HepG2 (cell line): ENCODE measurements around the gene CMTM8. TPM values are rescaled to one million over a fixed set of nuclear protein-coding genes. Genes with fewer than 3 reads are reported as not detected.

Experiments used
- CBX5 ChIP-seq: sonication (generic); formaldehyde crosslinking; IDR thresholded peaks from 2 replicates; pipeline ENCODE4 v1.4.0; 2020; ENCODE audit warnings: missing genetic modification reagents, borderline replicate concordance
- HDAC2 ChIP-seq: sonication (generic); formaldehyde crosslinking; IDR thresholded peaks from 2 replicates; pipeline ENCODE4 v1.4.0; 2020; ENCODE audit warnings: missing genetic modification reagents
- MXI1 ChIP-seq: IDR thresholded peaks from 3 replicates; pipeline ENCODE4 v1.6.1; 2012; ENCODE audit warnings: low read depth, low read length, inconsistent platforms, borderline replicate concordance
- POGZ ChIP-seq: sonication (generic); formaldehyde crosslinking; IDR thresholded peaks from 2 replicates; pipeline ENCODE4 v1.4.0; 2020; ENCODE audit warnings: mild to moderate bottlenecking, missing genetic modification reagents
- RAD21 ChIP-seq: fragments of 450-650 bp; formaldehyde crosslinking; IDR thresholded peaks from 2 replicates; pipeline ENCODE4 v1.5.0; 2020; ENCODE audit warnings: mild to moderate bottlenecking
- SALL1 ChIP-seq: sonication (generic); formaldehyde crosslinking; IDR thresholded peaks from 2 replicates; pipeline ENCODE4 v1.8.0; 2022; ENCODE audit warnings: mild to moderate bottlenecking, missing genetic modification reagents
- SAP130 ChIP-seq: IDR thresholded peaks from 2 replicates; pipeline ENCODE4 v1.6.1; 2016; ENCODE audit warnings: low read depth
- SMAD3 ChIP-seq: sonication (generic); formaldehyde crosslinking; IDR thresholded peaks from 2 replicates; pipeline ENCODE4 v1.4.0; 2020; ENCODE audit warnings: missing genetic modification reagents
- SMC3 ChIP-seq: IDR thresholded peaks from 2 replicates; pipeline ENCODE4 v1.6.1; 2011; ENCODE audit warnings: low read length, improper control_type of control experiment
- THAP11 ChIP-seq: IDR thresholded peaks from 2 replicates; pipeline ENCODE4 v1.6.1; 2016; ENCODE audit warnings: missing biosample characterization, missing genetic modification reagents
- XBP1 ChIP-seq: sonication (generic); formaldehyde crosslinking; IDR thresholded peaks from 2 replicates; pipeline ENCODE4 v1.5.0; 2020; ENCODE audit warnings: missing genetic modification reagents
- ZFP41 ChIP-seq: sonication (generic); formaldehyde crosslinking; IDR thresholded peaks from 2 replicates; pipeline ENCODE4 v1.4.0; 2020; ENCODE audit warnings: mild to moderate bottlenecking, missing genetic modification reagents, borderline replicate concordance
- ZNF501 ChIP-seq: sonication (generic); formaldehyde crosslinking; IDR thresholded peaks from 2 replicates; pipeline ENCODE4 v1.5.1; 2020; ENCODE audit warnings: mild to moderate bottlenecking, moderate library complexity, missing genetic modification reagents
- ZNF567 ChIP-seq: sonication (generic); formaldehyde crosslinking; IDR thresholded peaks from 2 replicates; pipeline ENCODE4 v1.8.1; 2023; ENCODE audit warnings: mild to moderate bottlenecking, missing genetic modification reagents, borderline replicate concordance
- ZNF609 ChIP-seq: sonication (generic); formaldehyde crosslinking; IDR thresholded peaks from 2 replicates; pipeline ENCODE4 v1.4.0; 2020; ENCODE audit warnings: mild to moderate bottlenecking, missing genetic modification reagents, borderline replicate concordance
- ZNF776 ChIP-seq: sonication (generic); formaldehyde crosslinking; IDR thresholded peaks from 2 replicates; pipeline ENCODE4 v1.4.0; 2020; ENCODE audit warnings: mild to moderate bottlenecking, missing genetic modification reagents
- ZNF781 ChIP-seq: sonication (generic); formaldehyde crosslinking; IDR thresholded peaks from 2 replicates; pipeline ENCODE4 v1.5.1; 2020; ENCODE audit warnings: borderline replicate concordance, mild to moderate bottlenecking, missing genetic modification reagents; ENCODE audit errors: not compliant biosample characterization
- polyA plus RNA-seq, 8 experiments: library from polyadenylated mRNA; depleted of rRNA in 3 of 8; stranded (reverse) in 7 of 8; unstranded in 1 of 8; fragments of >200 nt; fragmentation: Illumina TruSeq in 4 of 8; extraction: Trizol in 4 of 8; gene quantifications; 2 replicates each; pipeline versions ENCODE4 v1.2.1 to v1.2.3, GENCODE V29; 2011 to 2016; ENCODE audit warnings: low read depth in 4 of 8, missing spikeins in 1 of 8, mixed read lengths in 1 of 8; ENCODE audit not compliant: insufficient read depth in 1 of 8
- total RNA-seq, 5 experiments: library from RNA; depleted of rRNA; stranded (reverse); fragments of >200 nt; fragmentation: Illumina TruSeq; extraction: Trizol; gene quantifications; 2 replicates each; pipeline ENCODE4 v1.2.3, GENCODE V29; 2016; ENCODE audit warnings: low read depth in 1 of 5
- TF ChIP-seq, protein P1 (sequence below): sonication (generic); formaldehyde crosslinking; IDR thresholded peaks from 2 replicates; pipeline ENCODE4 v1.5.0; 2020; ENCODE audit warnings: mild to moderate bottlenecking, missing genetic modification reagents, borderline replicate concordance
- TF ChIP-seq, protein P2 (sequence below): sonication (generic); formaldehyde crosslinking; IDR thresholded peaks from 2 replicates; pipeline ENCODE4 v1.4.0; 2020; ENCODE audit warnings: mild to moderate bottlenecking, low read depth, missing genetic modification reagents
- TF ChIP-seq, protein P3 (sequence below): IDR thresholded peaks from 2 replicates; pipeline ENCODE4 v1.6.1; 2016; ENCODE audit warnings: missing genetic modification reagents, missing compliant biosample characterization

CMTM8 gene
- total and polyA plus RNA-seq, 2 of the 13 experiments (the other 11 are each of a cell fraction or from before 2014, with no cell fraction given) = 8.9 to 15.8 TPM

- TF ChIP-seq ZNF781 (CRISPR knock-in tag) = no peak
- TF ChIP-seq POGZ = peak; percentile 50; the same call in 1 of the 2 replicates
- TF ChIP-seq, protein P1, sequence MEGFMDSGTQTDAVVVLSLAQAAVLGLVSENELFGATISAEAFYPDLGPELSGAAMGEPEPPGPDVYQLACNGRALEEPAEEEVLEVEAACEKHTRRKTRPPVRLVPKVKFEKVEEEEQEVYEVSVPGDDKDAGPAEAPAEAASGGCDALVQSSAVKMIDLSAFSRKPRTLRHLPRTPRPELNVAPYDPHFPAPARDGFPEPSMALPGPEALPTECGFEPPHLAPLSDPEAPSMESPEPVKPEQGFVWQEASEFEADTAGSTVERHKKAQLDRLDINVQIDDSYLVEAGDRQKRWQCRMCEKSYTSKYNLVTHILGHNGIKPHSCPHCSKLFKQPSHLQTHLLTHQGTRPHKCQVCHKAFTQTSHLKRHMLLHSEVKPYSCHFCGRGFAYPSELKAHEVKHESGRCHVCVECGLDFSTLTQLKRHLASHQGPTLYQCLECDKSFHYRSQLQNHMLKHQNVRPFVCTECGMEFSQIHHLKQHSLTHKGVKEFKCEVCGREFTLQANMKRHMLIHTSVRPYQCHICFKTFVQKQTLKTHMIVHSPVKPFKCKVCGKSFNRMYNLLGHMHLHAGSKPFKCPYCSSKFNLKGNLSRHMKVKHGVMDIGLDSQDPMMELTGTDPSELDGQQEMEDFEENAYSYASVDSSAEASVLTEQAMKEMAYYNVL = peak; percentile 59; the same call in 1 of the 2 replicates
- TF ChIP-seq MXI1 = no peak
- TF ChIP-seq RAD21 (CRISPR knock-in tag) = peak; percentile 86
- TF ChIP-seq THAP11 = 0 out of 2 replicates have a peak, but pooled peaks have one; percentile 30
- TF ChIP-seq CBX5 (CRISPR knock-in tag) = 0 out of 2 replicates have a peak, but pooled peaks have one; percentile 26
- no peak; the same call in 1 of the 2 replicates for TF ChIP-seq SALL1
- no peak for TF ChIP-seq ZNF609
- TF ChIP-seq ZNF776 = 0 out of 2 replicates have a peak, but pooled peaks have one; percentile 34
- 0 out of 2 replicates have a peak, but pooled peaks have one; percentile 18 for TF ChIP-seq ZNF501
- TF ChIP-seq XBP1 (CRISPR knock-in tag) = no peak
- TF ChIP-seq SMAD3 = no peak
- TF ChIP-seq ZFP41 (CRISPR knock-in tag) = no peak
- TF ChIP-seq SMC3 = peak; percentile 91
- peak; percentile 39; the same call in 1 of the 2 replicates for TF ChIP-seq HDAC2 (CRISPR knock-in tag)
- peak; percentile 28; the same call in 1 of the 2 replicates for TF ChIP-seq SAP130 (CRISPR knock-in tag)
- TF ChIP-seq, protein P2, sequence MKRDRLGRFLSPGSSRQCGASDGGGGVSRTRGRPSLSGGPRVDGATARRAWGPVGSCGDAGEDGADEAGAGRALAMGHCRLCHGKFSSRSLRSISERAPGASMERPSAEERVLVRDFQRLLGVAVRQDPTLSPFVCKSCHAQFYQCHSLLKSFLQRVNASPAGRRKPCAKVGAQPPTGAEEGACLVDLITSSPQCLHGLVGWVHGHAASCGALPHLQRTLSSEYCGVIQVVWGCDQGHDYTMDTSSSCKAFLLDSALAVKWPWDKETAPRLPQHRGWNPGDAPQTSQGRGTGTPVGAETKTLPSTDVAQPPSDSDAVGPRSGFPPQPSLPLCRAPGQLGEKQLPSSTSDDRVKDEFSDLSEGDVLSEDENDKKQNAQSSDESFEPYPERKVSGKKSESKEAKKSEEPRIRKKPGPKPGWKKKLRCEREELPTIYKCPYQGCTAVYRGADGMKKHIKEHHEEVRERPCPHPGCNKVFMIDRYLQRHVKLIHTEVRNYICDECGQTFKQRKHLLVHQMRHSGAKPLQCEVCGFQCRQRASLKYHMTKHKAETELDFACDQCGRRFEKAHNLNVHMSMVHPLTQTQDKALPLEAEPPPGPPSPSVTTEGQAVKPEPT (CRISPR knock-in tag) = no peak
- TF ChIP-seq ZNF567 (CRISPR knock-in tag) = no peak
- TF ChIP-seq, protein P3, sequence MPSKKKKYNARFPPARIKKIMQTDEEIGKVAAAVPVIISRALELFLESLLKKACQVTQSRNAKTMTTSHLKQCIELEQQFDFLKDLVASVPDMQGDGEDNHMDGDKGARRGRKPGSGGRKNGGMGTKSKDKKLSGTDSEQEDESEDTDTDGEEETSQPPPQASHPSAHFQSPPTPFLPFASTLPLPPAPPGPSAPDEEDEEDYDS (CRISPR knock-in tag) = 0 out of 2 replicates have a peak, but pooled peaks have one; percentile 20
Observed at GRCh38 chr3:32296251-32297204, 58.0 kb downstream of the CMTM8 start (continued).
